RWPE2 (cell line): ENCODE measurements around the gene PRSS22.

Experiments
- ATAC-seq: fragments of 200-7000 bp; cut with Tn5 transposase; 3 replicates; pipeline ENCODE4 v1.9.1; 2021; ENCODE audit warnings: low read depth
- DNase-seq: peaks from one replicate; pipeline ENCODE4 v3.0.0-alpha.2; 2020; ENCODE audit warnings: low spot score
- H3K27ac ChIP-seq: fragments of 450-650 bp; 2 replicates; pipeline ENCODE4 v1.5.1; 2017; ENCODE audit warnings: mild to moderate bottlenecking; ENCODE audit not compliant: poor library complexity, severe bottlenecking
- H3K27me3 ChIP-seq: fragments of 250-450 bp; sonication (Bioruptor Pico); 2 replicates; pipeline ENCODE4 v1.5.1; 2021; ENCODE audit warnings: mild to moderate bottlenecking, moderate library complexity; ENCODE audit not compliant: insufficient read depth, poor library complexity, severe bottlenecking
- H3K36me3 ChIP-seq: fragments of 250-450 bp; sonication (Bioruptor Pico); 2 replicates; pipeline ENCODE4 v1.5.1; 2020; ENCODE audit warnings: low read depth, mild to moderate bottlenecking, moderate library complexity
- H3K4me1 ChIP-seq: fragments of 250-450 bp; sonication (Bioruptor Pico); 2 replicates; pipeline ENCODE4 v1.5.1; 2021; ENCODE audit warnings: mild to moderate bottlenecking, moderate library complexity; ENCODE audit not compliant: insufficient read depth, poor library complexity, severe bottlenecking
- H3K4me3 ChIP-seq: fragments of 250-450 bp; sonication (Bioruptor Pico); 2 replicates; pipeline ENCODE4 v1.5.1; 2021; ENCODE audit warnings: mild to moderate bottlenecking, moderate library complexity; ENCODE audit not compliant: severe bottlenecking
- H3K9me3 ChIP-seq: fragments of 250-450 bp; sonication (Bioruptor Pico); 2 replicates; pipeline ENCODE4 v1.5.1; 2021; ENCODE audit warnings: mild to moderate bottlenecking, moderate library complexity; ENCODE audit not compliant: severe bottlenecking
- CTCF ChIP-seq: fragments of 450-650 bp; IDR thresholded peaks from one replicate; pipeline ENCODE4 v1.5.1; 2017; ENCODE audit warnings: mild to moderate bottlenecking, moderate library complexity; ENCODE audit not compliant: poor library complexity, severe bottlenecking

Gene PRSS22

GRCh38 chr16:2819179-2819938, 38.6 kb downstream of the PRSS22 start:
- ATAC-seq (no peak), DNase-seq (peak; percentile 32)
- no peak for TF ChIP-seq CTCF
- Histone ChIP-seq H3K4me3 (no peak overlapping the region), H3K4me1 (no peaks in the 10 kb centered on the region), H3K9me3 (no peaks in the 10 kb centered on the region), H3K36me3 (no peaks in the 10 kb centered on the region), H3K27me3 (no peaks in the 10 kb centered on the region), H3K27ac (no peak overlapping the region)

GRCh38 chr16:2818272-2818876, 39.6 kb downstream of the PRSS22 start:
- DNase-seq (peak; percentile 42), ATAC-seq (no peak)
- no peak for TF ChIP-seq CTCF
- Histone ChIP-seq H3K27me3 (no peaks in the 10 kb centered on the region), H3K27ac (no peak overlapping the region), H3K4me3 (no peak overlapping the region), H3K9me3 (no peaks in the 10 kb centered on the region), H3K36me3 (no peaks in the 10 kb centered on the region), H3K4me1 (no peaks in the 10 kb centered on the region)

GRCh38 chr16:2817340-2818271, 40.4 kb downstream of the PRSS22 start:
- DNase-seq: peak; percentile 54
- Histone ChIP-seq H3K27ac (peak overlapping the region; percentile 23), H3K4me3 (peak overlapping the region; percentile 29), H3K36me3 (no peaks in the 10 kb centered on the region), H3K27me3 (no peaks in the 10 kb centered on the region), H3K9me3 (no peaks in the 10 kb centered on the region), H3K4me1 (no peaks in the 10 kb centered on the region)
- ATAC-seq: no peak
- peak; percentile 40 for TF ChIP-seq CTCF

- TF ChIP-seq CTCF: peak; percentile 67
- no peaks in the 10 kb centered on the region for H3K9me3 ChIP-seq
- no peaks in the 10 kb centered on the region for H3K4me1 ChIP-seq
- ATAC-seq (peak; percentile 69), DNase-seq (peak; percentile 52)
- peak within 1 kb of the TSS; percentile 23 for H3K27ac ChIP-seq
- H3K36me3 ChIP-seq: no peaks in the 10 kb centered on the region
- H3K27me3 ChIP-seq: no peaks in the 10 kb centered on the region
- H3K4me3 ChIP-seq: peak within 1 kb of the TSS; percentile 29
These were observed 41.1 kb downstream of the PRSS22 start, which contains the start of gene PRSS21 for GRCh38 chr16:2816751-2817339. Gene PRSS21, plus strand, starts transcription at chr16:2817237. Its CDS starts 32 bp downstream, at chr16:2817269.
